ENCODE data around the gene UBASH3B.
"Not testable (repeated sequence)": the region's sequence is repeated elsewhere in the genome, so short reads cannot be mapped to it uniquely, and the experiment has no call there.

The UBASH3B gene

GRCh38 chr11:122821169-122821568, 165.6 kb downstream of the UBASH3B start:
- no peak for DNase-seq

GRCh38 chr11:122822241-122822640, 166.7 kb downstream of the UBASH3B start:
- DNase-seq = no peak

- DNase-seq = no peak
These were observed 168.0 kb downstream of the UBASH3B start for GRCh38 chr11:122823564-122823963.

- not testable (repeated sequence) for DNase-seq
These were observed 173.8 kb downstream of the UBASH3B start for GRCh38 chr11:122829371-122829770.

- DNase-seq = not testable (repeated sequence)
These were observed 176.8 kb downstream of the UBASH3B start for GRCh38 chr11:122832297-122832696.

- DNase-seq = no peak
These were observed 177.4 kb downstream of the UBASH3B start for GRCh38 chr11:122832721-122833470.

- no peak for DNase-seq
These were observed 178.4 kb downstream of the UBASH3B start for GRCh38 chr11:122833846-122834464.

GRCh38 chr11:122836916-122837315, 181.4 kb downstream of the UBASH3B start:
- no peak for DNase-seq

GRCh38 chr11:122837528-122838346, 182.2 kb downstream of the UBASH3B start:
- no peak for DNase-seq

GRCh38 chr11:122843281-122844141, 188.0 kb downstream of the UBASH3B start:
- DNase-seq = no peak

- no peak for DNase-seq
These were observed 191.9 kb downstream of the UBASH3B start for GRCh38 chr11:122847466-122847865.

- DNase-seq = no peak
These were observed 192.7 kb downstream of the UBASH3B start for GRCh38 chr11:122848186-122848585.

GRCh38 chr11:122850076-122850631, 194.6 kb downstream of the UBASH3B start:
- peak; percentile 28 for DNase-seq

GRCh38 chr11:122851366-122851966, 195.9 kb downstream of the UBASH3B start:
- no peak for DNase-seq

- no peak for DNase-seq
These were observed 196.7 kb downstream of the UBASH3B start for GRCh38 chr11:122852074-122852795.

GRCh38 chr11:122852796-122853160, 197.3 kb downstream of the UBASH3B start:
- DNase-seq = no peak

- DNase-seq = no peak
These were observed 197.7 kb downstream of the UBASH3B start for GRCh38 chr11:122853261-122853660.

- peak; percentile 54 for DNase-seq
These were observed 198.5 kb downstream of the UBASH3B start for GRCh38 chr11:122853971-122854446.

GRCh38 chr11:122861631-122862030, 206.1 kb downstream of the UBASH3B start:
- no peak for DNase-seq

- DNase-seq = no peak
These were observed 206.6 kb downstream of the UBASH3B start for GRCh38 chr11:122862091-122862490.

- DNase-seq = not testable (repeated sequence)
These were observed 207.6 kb downstream of the UBASH3B start for GRCh38 chr11:122863154-122863553.

Measured in amniotic stem cell (primary cell).